ENCODE data around the gene GNA12. TPM values are rescaled to one million over a fixed set of nuclear protein-coding genes. Genes with fewer than 3 reads are reported as not detected.

Gene GNA12
- total RNA-seq, 1 donor from 2014 or later: 43.0 TPM

DNA sequence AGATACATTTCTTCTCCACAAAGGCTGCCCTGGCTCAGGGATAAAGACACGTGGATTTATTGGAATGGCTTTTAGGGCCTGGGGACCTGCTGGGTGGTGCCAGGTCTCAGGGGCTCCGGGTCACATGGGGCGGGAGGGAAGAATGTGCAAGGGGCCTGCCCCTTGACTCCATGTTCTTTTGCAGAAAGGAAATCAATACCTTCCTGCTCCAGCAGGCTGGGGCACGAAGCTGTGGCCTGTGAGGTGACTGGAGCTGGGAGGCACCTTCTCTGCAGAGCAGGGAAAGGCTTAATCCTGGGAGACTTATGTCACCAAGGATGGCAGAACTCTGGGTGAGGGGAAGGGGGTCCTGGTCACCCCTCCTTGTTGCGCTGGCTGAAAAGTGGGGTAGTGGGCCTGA, 42.3 kb upstream of the GNA12 start:
- Histone ChIP-seq H3K27ac (replicated peaks) (no peak overlapping the region), H3K27me3 (ENCODE audit: low read depth) (peaks cover 15% of the 10 kb centered on the region), H3K4me1 (no peaks in the 10 kb centered on the region), H3K4me3 (no peak overlapping the region), H3K9me3 (replicated peaks) (no peaks in the 10 kb centered on the region), H3K36me3 (no peaks in the 10 kb centered on the region)
- intact Hi-C loops (cut with micrococcal nuclease): no loop called here
- DNase-seq: no peak
- TF ChIP-seq, protein P1, sequence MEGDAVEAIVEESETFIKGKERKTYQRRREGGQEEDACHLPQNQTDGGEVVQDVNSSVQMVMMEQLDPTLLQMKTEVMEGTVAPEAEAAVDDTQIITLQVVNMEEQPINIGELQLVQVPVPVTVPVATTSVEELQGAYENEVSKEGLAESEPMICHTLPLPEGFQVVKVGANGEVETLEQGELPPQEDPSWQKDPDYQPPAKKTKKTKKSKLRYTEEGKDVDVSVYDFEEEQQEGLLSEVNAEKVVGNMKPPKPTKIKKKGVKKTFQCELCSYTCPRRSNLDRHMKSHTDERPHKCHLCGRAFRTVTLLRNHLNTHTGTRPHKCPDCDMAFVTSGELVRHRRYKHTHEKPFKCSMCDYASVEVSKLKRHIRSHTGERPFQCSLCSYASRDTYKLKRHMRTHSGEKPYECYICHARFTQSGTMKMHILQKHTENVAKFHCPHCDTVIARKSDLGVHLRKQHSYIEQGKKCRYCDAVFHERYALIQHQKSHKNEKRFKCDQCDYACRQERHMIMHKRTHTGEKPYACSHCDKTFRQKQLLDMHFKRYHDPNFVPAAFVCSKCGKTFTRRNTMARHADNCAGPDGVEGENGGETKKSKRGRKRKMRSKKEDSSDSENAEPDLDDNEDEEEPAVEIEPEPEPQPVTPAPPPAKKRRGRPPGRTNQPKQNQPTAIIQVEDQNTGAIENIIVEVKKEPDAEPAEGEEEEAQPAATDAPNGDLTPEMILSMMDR (IDR thresholded peaks at IDR 0.05; ENCODE audit: borderline replicate concordance): no peak

DNA sequence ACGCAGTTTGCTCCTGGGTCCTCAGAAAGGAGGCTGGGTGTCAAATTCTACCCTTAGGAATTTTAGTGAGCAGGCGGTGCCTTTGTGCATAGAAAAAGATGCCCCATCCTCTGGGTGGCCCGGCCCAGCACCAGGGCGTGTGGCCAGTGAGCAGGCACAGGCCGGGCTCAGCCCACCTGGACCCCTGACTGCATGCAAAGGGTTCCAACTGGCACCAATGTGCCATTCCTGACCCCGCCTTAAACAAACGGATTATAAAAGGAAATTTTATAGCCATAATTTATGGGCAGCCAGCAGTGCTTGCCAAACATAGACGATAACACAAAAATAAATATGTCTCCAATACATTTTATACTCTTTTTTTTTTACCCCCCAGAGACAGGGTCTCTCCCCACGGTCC, 40.1 kb upstream of the GNA12 start:
- no peak for DNase-seq
- TF ChIP-seq, protein P1 (IDR thresholded peaks at IDR 0.05; ENCODE audit: borderline replicate concordance): no peak
- Histone ChIP-seq H3K27ac (replicated peaks) (no peak overlapping the region), H3K4me1 (no peaks in the 10 kb centered on the region), H3K9me3 (replicated peaks) (no peaks in the 10 kb centered on the region), H3K36me3 (no peaks in the 10 kb centered on the region), H3K27me3 (ENCODE audit: low read depth) (peaks cover 8% of the 10 kb centered on the region), H3K4me3 (no peak overlapping the region)
- intact Hi-C loops (cut with micrococcal nuclease): no loop called here

- peaks cover 8% of the 10 kb centered on the region for H3K27me3 ChIP-seq (ENCODE audit: low read depth)
- H3K36me3 ChIP-seq: no peaks in the 10 kb centered on the region
- no peak overlapping the region for H3K4me3 ChIP-seq
- no peaks in the 10 kb centered on the region for H3K4me1 ChIP-seq
- no peaks in the 10 kb centered on the region for H3K9me3 ChIP-seq (replicated peaks)
- H3K27ac ChIP-seq (replicated peaks): no peak overlapping the region
- intact Hi-C loops (cut with micrococcal nuclease): no loop called here
- TF ChIP-seq, protein P1 (IDR thresholded peaks at IDR 0.05; ENCODE audit: borderline replicate concordance): no peak
- no peak for DNase-seq
Measured at GRCh38 chr7:2883101-2883500, 39.0 kb upstream of the GNA12 start.

DNA sequence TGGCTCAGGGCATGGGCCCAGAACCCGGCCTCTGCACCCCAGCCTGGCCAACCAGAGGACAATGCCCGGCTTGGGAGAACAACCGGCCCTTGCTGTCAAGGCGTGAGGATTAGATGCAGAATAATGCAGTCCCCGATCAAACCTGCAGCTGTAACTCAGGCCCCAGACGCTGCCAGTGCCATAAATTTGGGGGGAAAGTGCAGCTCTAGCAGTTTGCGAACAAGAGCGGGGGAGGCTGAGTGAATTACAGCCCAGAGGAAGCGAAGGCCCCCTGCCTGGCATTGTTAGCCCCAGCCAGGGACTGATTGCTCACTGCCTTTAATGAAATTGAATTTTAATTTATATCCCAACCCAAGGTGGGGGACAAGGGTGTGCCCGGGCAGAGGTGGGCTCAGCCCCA, 38.0 kb upstream of the GNA12 start:
- Histone ChIP-seq H3K27ac (replicated peaks) (no peak overlapping the region), H3K27me3 (ENCODE audit: low read depth) (peaks cover 14% of the 10 kb centered on the region), H3K9me3 (replicated peaks) (no peaks in the 10 kb centered on the region), H3K4me1 (no peaks in the 10 kb centered on the region), H3K36me3 (no peaks in the 10 kb centered on the region), H3K4me3 (no peak overlapping the region)
- DNase-seq: no peak
- intact Hi-C loops (cut with micrococcal nuclease): no loop called here
- TF ChIP-seq, protein P1 (IDR thresholded peaks at IDR 0.05; ENCODE audit: borderline replicate concordance): no peak

- Histone ChIP-seq H3K9me3 (replicated peaks) (no peaks in the 10 kb centered on the region), H3K4me1 (no peaks in the 10 kb centered on the region), H3K27ac (replicated peaks) (no peak overlapping the region), H3K36me3 (no peaks in the 10 kb centered on the region), H3K27me3 (ENCODE audit: low read depth) (peaks cover 25% of the 10 kb centered on the region), H3K4me3 (no peak overlapping the region)
- intact Hi-C loops (cut with micrococcal nuclease): no loop called here
- no peak for DNase-seq
- TF ChIP-seq, protein P1 (IDR thresholded peaks at IDR 0.05; ENCODE audit: borderline replicate concordance): no peak
Measured at GRCh38 chr7:2880874-2881533, 36.9 kb upstream of the GNA12 start.
